Keratinocyte (primary cell): ENCODE results near the gene SYNDIG1. TPM values are rescaled to one million over a fixed set of nuclear protein-coding genes. Genes with fewer than 3 reads are reported as not detected.

Experiments
- DNase-seq: peaks from one replicate; pipeline ENCODE4 v3.0.0-alpha.2; 2011; ENCODE audit warnings: low read depth, missing footprints, low spot score
- FAIRE-seq: peaks from 2 replicates; lab custom pipeline; 2011; peaks lifted over from hg19 to GRCh38; lab: Jason Lieb, UNC
- H2AFZ ChIP-seq: 2 replicates; pipeline ENCODE4 v1.6.0; 2012; ENCODE audit warnings: low read length, control low read depth, inconsistent platforms; ENCODE audit not compliant: control insufficient read depth
- H3K27ac ChIP-seq: 2 replicates; pipeline ENCODE4 v1.5.1; 2011; ENCODE audit warnings: low read length; ENCODE audit not compliant: control insufficient read depth, insufficient read depth
- H3K27me3 ChIP-seq: 3 replicates; pipeline ENCODE4 v1.6.0; 2011; ENCODE audit warnings: low read length; ENCODE audit not compliant: control insufficient read depth, insufficient read depth; ENCODE audit errors: extremely low read depth
- H3K36me3 ChIP-seq, 2 experiments: 2 replicates in 1 of 2; 3 replicates in 1 of 2; pipeline ENCODE4 v1.5.1; 2011; ENCODE audit warnings: low read length in 2 of 2, mild to moderate bottlenecking in 1 of 2; ENCODE audit not compliant: control insufficient read depth in 2 of 2, insufficient read depth in 2 of 2; ENCODE audit errors: extremely low read depth in 1 of 2
- H3K4me1 ChIP-seq: 3 replicates; pipeline ENCODE4 v1.5.1; 2011; ENCODE audit warnings: low read length; ENCODE audit not compliant: control insufficient read depth, insufficient read depth; ENCODE audit errors: extremely low read depth
- H3K4me2 ChIP-seq: 3 replicates; pipeline ENCODE4 v1.6.0; 2011; ENCODE audit warnings: low read depth, low read length; ENCODE audit not compliant: control insufficient read depth, insufficient read depth; ENCODE audit errors: extremely low read depth
- H3K4me3 ChIP-seq, 3 experiments: fragments of 200-600 bp in 1 of 3; sonication (generic) in 1 of 3; 2 replicates in 2 of 3; 3 replicates in 1 of 3; pipeline ENCODE4 v1.5.1; 2011 to 2016; ENCODE audit warnings: low read length in 3 of 3, mild to moderate bottlenecking in 3 of 3, control low read depth in 2 of 3, inconsistent platforms in 1 of 3, low read depth in 1 of 3, mixed read lengths in 1 of 3, mixed run types in 1 of 3, moderate library complexity in 1 of 3; ENCODE audit not compliant: control insufficient read depth in 2 of 3, insufficient read depth in 2 of 3; ENCODE audit errors: extremely low read depth in 1 of 3
- H3K79me2 ChIP-seq: 2 replicates; pipeline ENCODE4 v1.6.0; 2012; ENCODE audit warnings: low read length; ENCODE audit not compliant: control insufficient read depth, insufficient read depth
- H3K9ac ChIP-seq: 3 replicates; pipeline ENCODE4 v1.6.0; 2011; ENCODE audit warnings: low read length; ENCODE audit not compliant: control insufficient read depth, insufficient read depth; ENCODE audit errors: extremely low read depth
- H3K9me1 ChIP-seq: 3 replicates; pipeline ENCODE4 v1.6.0; 2011; ENCODE audit warnings: low read length; ENCODE audit not compliant: control insufficient read depth, insufficient read depth; ENCODE audit errors: extremely low read depth
- H3K9me3 ChIP-seq: 2 replicates; pipeline ENCODE4 v1.5.1; 2012; ENCODE audit warnings: low read depth, low read length; ENCODE audit not compliant: control insufficient read depth
- H4K20me1 ChIP-seq: 3 replicates; pipeline ENCODE4 v1.6.0; 2011; ENCODE audit warnings: low read length; ENCODE audit not compliant: control insufficient read depth, insufficient read depth; ENCODE audit errors: extremely low read depth
- CTCF ChIP-seq, 3 experiments: IDR thresholded peaks in 1 of 3; conservative IDR thresholded peaks in 1 of 3; optimal IDR thresholded peaks in 1 of 3; 2 replicates in 2 of 3; 3 replicates in 1 of 3; pipeline versions ENCODE3 to v1.5.1; 2011; ENCODE audit warnings: low read length in 3 of 3, mild to moderate bottlenecking in 3 of 3, moderate library complexity in 2 of 3, control low read depth in 1 of 3, inconsistent platforms in 1 of 3; ENCODE audit not compliant: insufficient read depth in 2 of 3; ENCODE audit errors: extremely low read depth in 1 of 3
- EZH2 ChIP-seq: IDR thresholded peaks from one replicate; pipeline ENCODE4 v1.6.1; 2012; ENCODE audit warnings: inconsistent platforms, mild to moderate bottlenecking, low read length, moderate library complexity
- dilution Hi-C: fragments of 300-500 bp; cut with MboI; formaldehyde crosslinking; loops from one replicate; pipeline ENCODE4 v1.7.0; 2020; ENCODE audit warnings: low sequenced_read_pairs; ENCODE audit not compliant: extremely low pct_ligation_motif_present
- polyA plus RNA-seq, 5 experiments: library from polyadenylated mRNA; depleted of rRNA in 3 of 5; stranded (reverse) in 3 of 5; stranded (forward) in 1 of 5; unstranded in 1 of 5; fragments of >200 nt; gene quantifications; 1 replicate in 1 of 5; 2 replicates in 3 of 5; 3 replicates in 1 of 5; pipeline versions ENCODE4 v1.2.1 to v1.2.3, GENCODE V29; 2011 to 2012; ENCODE audit warnings: missing spikeins in 2 of 5, low read depth in 1 of 5, low replicate concordance in 1 of 5

The SYNDIG1 gene
- polyA plus RNA-seq, 1 donor (not counting 4 experiments of a cell fraction or from before 2014, with no cell fraction given): 0.38 TPM

- no peak overlapping the region for H2AFZ ChIP-seq
- no peak overlapping the region for H3K27ac ChIP-seq
- DNase-seq: no peak
- dilution Hi-C loops: no loop called here
- no peaks in the 10 kb centered on the region for H3K9me1 ChIP-seq
- no peaks in the 10 kb centered on the region for H3K36me3 ChIP-seq
- H3K27me3 ChIP-seq: no peaks in the 10 kb centered on the region
- H3K9me3 ChIP-seq: no peaks in the 10 kb centered on the region
- no peaks in the 10 kb centered on the region for H3K4me1 ChIP-seq
- no peak for TF ChIP-seq EZH2
- TF ChIP-seq CTCF (optimal IDR thresholded peaks at IDR 0.05 in 1 of 3, IDR thresholded peaks at IDR 0.05 in 1 of 3, conservative IDR thresholded peaks at IDR 0.05 in 1 of 3; ENCODE audit: extremely low read depth in 1 of 3, insufficient read depth in 2 of 3, low read length in 3 of 3): no peak
- no peak overlapping the region for H3K4me2 ChIP-seq
- no peaks in the 10 kb centered on the region for H3K79me2 ChIP-seq
- no peak overlapping the region for H3K9ac ChIP-seq
- no peak overlapping the region for H3K4me3 ChIP-seq
- H4K20me1 ChIP-seq: no peaks in the 10 kb centered on the region
- FAIRE-seq: no peak
Observed at GRCh38 chr20:24481173-24481572, 11.7 kb downstream of the SYNDIG1 start.

GRCh38 chr20:24483435-24484080 lies 14.1 kb downstream of the SYNDIG1 start:
- Histone ChIP-seq H4K20me1 (no peaks in the 10 kb centered on the region), H3K9me3 (no peaks in the 10 kb centered on the region), H3K36me3 (no peaks in the 10 kb centered on the region), H3K79me2 (no peaks in the 10 kb centered on the region), H3K27ac (no peak overlapping the region), H3K4me2 (no peak overlapping the region), H3K9me1 (no peaks in the 10 kb centered on the region), H2AFZ (no peak overlapping the region), H3K4me3 (no peak overlapping the region), H3K27me3 (no peaks in the 10 kb centered on the region), H3K9ac (no peak overlapping the region), H3K4me1 (no peaks in the 10 kb centered on the region)
- no peak for FAIRE-seq
- no peak for DNase-seq
- TF ChIP-seq EZH2 (no peak), CTCF (optimal IDR thresholded peaks at IDR 0.05 in 1 of 3, IDR thresholded peaks at IDR 0.05 in 1 of 3, conservative IDR thresholded peaks at IDR 0.05 in 1 of 3; ENCODE audit: extremely low read depth in 1 of 3, insufficient read depth in 2 of 3, low read length in 3 of 3) (no peak)
- dilution Hi-C loops: no loop called here
